Measurements from ENCODE around the gene PGAM5.
"Not testable (repeated sequence)": the region's sequence is repeated elsewhere in the genome, so short reads cannot be mapped to it uniquely, and the experiment has no call there.

The PGAM5 gene

DNA sequence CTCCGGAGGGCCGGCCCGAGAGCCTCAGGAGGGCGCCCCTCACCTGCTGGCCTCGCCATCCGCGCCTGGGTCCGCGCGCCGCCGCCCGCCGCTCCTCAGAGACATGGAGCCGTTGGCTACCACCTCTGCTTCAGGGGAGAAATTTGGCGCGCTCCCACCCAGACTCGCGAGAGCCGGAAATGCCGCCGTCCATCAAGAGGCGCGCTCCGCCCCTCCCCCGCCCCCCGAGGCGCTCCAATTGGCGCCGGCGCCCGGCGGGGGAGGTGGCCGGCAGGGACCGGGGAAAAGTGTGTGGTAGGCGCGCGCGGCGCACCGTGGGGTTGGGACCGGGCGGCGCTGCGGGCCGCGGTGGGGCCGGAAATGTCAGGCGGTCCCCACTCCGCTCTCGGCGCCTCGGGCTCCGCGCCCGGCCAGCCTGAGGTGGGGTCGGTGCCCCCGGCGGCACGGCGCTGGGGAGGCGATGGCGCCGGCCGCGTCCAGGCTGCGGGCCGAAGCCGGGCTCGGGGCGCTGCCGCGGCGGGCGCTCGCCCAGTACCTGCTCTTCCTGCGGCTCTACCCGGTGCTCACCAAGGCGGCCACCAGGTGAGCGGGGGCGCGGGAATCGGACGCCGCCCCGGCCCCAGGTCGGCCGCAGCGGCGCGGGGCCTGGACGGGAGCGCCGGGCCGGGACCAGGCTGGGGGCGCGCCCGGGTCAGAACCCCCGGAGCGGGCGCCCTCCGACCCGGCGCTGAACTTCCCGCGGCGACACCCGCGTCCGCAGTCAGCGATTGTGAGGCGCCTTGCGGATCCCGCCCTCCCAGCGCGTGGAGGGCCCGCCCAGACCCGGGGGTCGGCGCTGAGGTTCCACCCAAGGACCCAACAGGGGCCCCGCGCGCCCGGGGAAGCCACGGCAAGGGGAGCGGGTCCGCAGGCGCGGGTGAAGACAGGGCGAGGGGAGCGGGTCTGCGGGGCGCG lies 23.2 kb upstream of the PGAM5 start, which contains the start of the genes POLE and PXMP2:
TSS of gene POLE (minus strand) at position 132 of the 954 bp plus-strand sequence. CDS start at position 105, 27 bp downstream.
TSS of gene PXMP2 (plus strand) at position 377 of the 954 bp plus-strand sequence. CDS start at position 461, 84 bp downstream.
- in situ Hi-C loops (cut with HindIII; ENCODE audit: low sequenced_read_pairs), result no loop called here

DNA sequence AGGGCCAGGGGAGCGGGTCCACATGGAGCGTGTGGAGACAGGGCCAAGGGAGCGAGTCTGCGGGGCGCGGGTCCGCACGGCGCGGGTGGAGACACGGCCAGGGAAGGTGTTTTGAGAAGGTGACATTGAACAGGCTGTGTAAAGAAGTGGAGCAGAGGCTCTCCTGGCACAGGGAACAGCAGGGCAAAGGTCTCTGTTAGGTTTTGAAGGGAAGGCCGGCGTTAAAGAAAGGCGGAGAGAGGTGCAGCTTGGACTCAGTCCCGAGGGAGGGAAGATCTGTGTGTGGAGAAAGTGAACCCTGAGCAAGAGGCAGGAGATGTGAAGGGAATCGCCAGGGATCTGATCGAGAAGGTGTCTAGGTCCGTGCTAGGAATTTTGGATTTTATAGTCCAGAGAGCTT lies 21.4 kb upstream of the PGAM5 start:
- in situ Hi-C loops (cut with HindIII; ENCODE audit: low sequenced_read_pairs), result no loop called here

DNA sequence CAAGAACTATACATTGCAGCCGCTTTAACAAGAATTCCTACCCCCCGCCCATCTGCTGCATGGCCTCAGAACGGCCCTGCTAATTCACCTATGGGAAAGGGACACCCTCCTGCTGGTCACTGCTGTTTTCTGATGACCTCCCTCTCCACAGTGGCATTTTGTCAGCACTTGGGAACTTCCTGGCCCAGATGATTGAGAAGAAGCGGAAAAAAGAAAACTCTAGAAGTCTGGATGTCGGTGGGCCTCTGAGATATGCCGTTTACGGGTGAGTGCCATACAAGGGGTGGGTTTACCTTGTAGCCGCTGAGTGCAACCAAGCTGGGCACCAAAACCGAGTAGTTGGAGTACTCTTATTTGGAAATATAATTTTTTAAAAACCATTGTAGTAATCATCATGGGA lies 20.5 kb upstream of the PGAM5 start:
- in situ Hi-C loops (cut with HindIII; ENCODE audit: low sequenced_read_pairs), result no loop called here

DNA sequence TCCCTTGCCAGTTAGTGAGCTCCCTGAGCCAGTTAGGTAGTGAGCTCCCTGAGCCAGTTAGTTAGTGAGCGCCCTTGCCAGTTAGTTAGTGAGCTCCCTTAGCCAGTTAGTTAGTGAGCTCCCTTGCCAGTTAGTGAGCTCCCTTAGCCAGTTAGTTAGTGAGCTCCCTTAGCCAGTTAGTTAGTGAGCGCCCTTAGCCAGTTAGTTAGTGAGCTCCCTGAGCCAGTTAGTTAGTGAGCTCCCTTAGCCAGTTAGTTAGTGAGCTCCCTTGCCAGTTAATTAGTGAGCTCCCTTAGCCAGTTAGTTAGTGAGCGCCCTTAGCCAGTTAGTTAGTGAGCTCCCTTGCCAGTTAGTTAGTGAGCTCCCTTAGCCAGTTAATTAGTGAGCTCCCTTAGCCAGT lies 18.6 kb upstream of the PGAM5 start:
- in situ Hi-C loops (cut with HindIII; ENCODE audit: low sequenced_read_pairs), result not testable (repeated sequence)

DNA sequence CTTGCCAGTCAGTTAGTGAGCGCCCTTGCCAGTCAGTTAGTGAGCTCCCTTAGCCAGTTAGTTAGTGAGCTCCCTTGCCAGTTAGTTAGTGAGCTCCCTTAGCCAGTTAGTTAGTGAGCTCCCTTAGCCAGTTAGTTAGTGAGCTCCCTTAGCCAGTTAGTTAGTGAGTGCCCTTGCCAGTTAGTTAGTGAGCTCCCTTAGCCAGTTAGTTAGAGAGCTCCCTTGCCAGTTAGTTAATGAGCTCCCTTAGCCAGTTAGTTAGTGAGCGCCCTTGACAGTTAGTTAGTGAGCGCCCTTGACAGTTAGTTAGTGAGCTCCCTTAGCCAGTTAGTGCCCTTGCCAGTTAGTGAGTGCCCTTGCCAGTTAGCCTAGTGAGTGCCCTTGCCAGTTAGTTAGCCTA lies 15.8 kb upstream of the PGAM5 start:
- in situ Hi-C loops (cut with HindIII; ENCODE audit: low sequenced_read_pairs), result not testable (repeated sequence)

DNA sequence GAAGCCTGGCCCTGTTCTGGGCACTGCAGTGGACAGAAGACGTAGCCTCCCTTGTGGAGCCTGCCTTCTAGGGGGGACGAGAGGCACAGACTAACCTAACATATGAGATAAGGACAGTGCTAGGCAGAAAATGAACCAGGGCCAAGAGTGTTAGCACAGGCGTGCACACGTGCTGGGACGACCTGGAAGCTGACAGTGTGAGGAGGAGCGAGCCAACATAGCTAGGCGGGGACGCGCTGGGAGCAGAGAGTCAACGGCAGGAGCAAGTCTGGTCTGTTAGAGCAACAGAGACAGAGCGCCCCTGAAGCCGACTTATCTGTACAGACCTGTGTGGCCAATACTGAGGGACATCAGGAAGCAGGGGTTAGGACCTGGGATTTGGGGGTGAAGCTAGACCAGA lies 15.2 kb upstream of the PGAM5 start:
- in situ Hi-C loops (cut with HindIII; ENCODE audit: low sequenced_read_pairs), result no loop called here

DNA sequence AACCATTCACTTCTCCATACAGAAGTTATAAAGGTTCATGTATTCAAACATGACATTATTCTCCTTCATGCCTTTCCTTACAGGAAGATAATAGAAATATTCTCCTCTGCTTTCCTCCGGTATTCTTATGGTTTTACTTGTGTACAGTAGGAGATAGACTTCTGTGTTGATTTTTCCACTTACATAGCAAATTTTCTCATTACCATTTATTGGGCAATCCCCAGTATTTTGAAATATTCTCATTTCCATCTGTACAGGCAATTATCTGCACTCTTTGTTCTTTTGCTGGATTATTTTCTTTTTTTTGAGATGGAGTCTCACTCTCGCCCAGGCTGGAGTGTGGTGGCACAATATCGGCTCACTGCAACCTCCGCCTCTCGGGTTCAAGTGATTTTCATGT lies 12.3 kb upstream of the PGAM5 start:
- in situ Hi-C loops (cut with HindIII; ENCODE audit: low sequenced_read_pairs), result no loop called here

DNA sequence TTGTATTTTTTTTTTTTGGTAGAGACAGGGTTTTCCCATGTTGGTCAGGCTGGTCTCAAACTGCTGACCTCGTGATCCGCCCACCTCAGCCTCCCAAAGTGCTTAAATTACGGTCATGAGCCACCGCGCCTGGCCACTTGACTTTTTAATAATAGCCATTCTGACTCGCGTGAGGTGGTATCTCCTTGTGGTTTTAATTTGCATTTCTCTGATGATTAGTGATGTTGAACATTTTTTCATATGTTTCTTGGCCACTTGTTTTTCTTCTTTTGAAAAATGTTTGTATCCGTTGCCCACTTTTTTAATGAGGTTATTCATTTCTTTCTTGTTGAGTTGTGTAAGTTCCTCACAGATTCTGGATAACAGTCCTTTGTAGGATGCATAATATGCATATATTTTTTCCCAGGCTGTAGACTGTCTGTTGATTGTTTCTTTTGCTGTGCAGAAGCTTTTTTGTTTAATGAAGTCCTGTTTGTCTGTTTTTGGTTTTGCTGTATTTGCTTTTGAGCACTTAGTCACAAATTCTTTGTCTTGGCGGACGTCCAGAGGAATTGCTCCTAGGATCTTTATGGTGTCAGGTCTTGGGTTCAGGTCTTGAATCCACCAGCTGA lies 10.3 kb upstream of the PGAM5 start:
- in situ Hi-C loops (cut with HindIII; ENCODE audit: low sequenced_read_pairs), result no loop called here

DNA sequence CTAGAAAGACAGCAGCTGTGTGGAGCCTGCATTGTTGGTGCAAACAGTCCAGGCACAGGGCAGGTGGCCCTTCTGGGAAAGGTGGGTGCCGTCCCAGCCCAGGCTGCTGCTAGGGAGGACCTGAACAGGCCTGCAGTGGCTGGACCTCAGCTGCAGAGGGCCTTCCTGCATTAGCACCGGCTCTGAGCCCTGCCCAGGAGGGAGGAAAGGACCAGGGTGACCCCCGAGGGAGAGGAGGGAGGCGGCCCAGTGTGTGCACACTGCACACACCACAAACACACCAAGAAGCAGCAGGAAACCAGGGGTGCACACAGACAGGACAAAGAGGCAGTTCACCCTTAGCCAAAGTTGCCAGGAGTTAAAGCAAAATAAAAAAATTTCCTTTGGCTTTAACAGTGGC lies 8.0 kb upstream of the PGAM5 start:
- in situ Hi-C loops (cut with HindIII; ENCODE audit: low sequenced_read_pairs), result no loop called here

DNA sequence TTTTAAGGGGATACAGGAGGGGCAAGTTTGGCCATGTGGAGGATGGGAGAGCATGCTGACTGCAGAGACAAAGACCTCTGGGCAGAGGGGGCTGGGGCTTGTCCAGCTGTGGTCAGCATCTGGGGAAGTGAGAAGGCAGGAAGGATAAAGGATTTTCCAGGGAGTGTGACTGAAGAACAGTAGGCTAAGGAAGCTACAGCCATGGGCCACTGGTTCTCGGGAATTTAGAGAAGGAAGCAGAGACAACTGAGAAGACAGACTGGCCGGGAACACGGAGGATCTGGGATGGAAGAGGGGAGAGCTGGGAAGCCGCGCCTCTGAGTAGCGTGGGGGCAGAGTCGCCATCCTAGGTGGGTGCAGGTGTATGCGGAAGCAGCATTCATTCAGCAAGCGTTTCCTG lies 7.0 kb upstream of the PGAM5 start:
- in situ Hi-C loops (cut with HindIII; ENCODE audit: low sequenced_read_pairs), result no loop called here

DNA sequence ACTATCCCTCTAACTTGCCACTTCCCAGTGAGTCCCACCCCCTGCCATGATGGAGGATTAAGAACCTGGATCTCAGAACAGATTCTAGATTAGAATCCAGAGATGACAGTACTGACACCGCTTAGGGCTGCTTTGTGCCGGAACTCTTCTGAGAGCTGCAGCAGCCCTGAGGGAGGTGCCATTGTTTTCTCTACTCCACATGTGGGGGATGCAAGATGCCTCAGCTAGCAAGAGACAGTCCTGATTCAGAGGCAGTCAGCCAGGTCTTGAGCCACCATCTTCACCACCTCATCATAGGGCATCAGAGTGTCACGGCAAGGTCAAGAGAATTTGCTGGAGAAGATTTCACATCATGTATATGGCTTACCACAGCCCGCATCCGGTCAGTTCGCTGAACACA lies 3.4 kb upstream of the PGAM5 start:
- in situ Hi-C loops (cut with HindIII; ENCODE audit: low sequenced_read_pairs), result no loop called here

DNA sequence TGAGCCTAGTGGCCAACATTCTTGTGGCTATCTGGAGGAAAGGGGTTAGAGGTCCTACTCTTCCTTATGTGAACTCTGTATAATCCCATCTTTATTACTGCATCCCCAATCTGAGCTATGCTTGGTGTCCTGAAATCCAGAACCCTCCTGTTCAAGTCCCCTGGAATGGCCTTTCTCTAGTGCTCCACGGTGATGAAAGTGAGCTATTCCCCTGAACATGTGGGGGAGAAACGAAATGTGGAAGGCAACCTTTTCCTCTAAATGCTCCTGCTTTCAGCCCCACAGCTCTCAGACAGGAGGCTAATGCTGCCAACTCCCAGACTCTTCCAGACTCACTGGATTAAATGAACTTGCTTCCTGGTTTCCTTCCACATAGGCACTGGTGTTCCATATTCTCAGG lies 2.5 kb upstream of the PGAM5 start:
- in situ Hi-C loops (cut with HindIII; ENCODE audit: low sequenced_read_pairs), result no loop called here

DNA sequence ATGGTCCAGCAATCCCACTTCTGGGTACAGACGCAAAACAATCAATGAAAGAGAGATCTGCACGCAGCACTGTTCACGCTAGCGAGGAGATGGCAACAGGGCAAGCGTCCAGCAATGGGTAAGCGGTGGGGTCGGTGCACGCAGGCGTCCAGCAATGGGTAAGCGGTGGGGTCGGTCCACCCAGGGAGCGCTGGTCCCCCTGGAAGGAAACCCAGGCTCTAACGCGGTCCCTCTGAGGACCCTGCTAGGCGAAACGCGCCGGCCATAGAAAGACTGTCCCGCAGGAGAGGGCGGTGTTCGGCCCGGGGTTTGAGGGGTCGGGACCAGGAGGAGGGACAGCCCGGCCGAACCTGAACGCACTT lies 618 bp upstream of the PGAM5 start:
- in situ Hi-C loops (cut with HindIII; ENCODE audit: low sequenced_read_pairs), result no loop called here

DNA sequence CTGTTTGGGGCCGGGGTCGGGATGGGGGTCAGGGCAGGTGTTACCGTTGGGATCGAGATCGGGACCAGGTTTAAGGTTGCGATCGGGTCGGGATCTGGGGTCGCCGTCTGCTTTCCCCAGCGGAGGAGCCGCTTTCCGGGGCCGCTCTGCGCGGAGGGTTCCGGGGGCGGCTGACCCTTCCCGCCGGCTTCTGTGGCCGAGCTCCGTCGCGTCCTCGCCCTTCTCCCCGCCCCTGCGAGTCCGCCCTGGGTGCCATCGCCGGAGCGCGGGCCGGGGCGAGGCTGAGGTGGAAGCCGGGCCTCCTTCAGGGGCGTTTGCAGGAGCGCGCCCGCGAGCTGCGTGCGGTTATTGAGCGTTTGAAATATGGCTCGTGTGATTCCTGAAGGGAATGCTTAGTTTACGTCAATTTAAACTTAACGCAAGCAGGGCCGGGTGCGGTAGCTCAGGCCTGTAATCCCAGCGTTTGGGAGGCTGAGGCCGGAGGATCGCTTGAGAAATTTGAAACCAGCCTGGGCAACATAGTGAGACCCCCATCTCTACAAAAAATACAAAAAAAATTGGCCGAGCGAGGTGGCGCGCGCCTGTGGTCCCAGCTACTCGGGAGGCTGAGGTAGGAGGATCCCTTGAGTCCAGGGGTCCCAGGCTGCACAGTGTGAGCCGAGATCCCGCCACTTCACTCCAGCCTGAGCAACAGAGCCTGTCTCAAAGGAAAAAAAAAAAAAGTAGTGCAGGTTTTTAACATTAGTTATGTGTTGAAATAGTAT lies 620 bp downstream of the PGAM5 start:
- in situ Hi-C loops (cut with HindIII; ENCODE audit: low sequenced_read_pairs), result no loop called here

DNA sequence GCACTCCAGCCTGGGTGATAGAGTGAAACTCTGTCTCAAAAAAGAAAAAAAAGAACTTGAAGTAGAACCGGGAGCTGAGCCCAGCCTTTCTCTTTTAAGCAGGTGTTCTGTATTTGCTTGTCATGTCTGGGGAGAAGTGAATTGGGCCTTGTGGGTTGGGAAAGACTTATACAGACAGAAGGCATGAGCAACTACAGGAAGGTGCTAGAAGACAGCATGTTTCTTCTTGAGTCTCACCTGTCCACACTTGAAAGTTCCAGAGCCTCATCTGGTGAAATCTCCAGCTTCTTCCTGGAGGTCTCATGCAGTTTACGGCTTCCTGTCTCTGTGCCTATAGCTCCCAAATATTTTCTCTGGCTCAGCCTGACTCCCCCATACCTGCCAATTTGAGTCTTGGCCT lies 2.5 kb downstream of the PGAM5 start:
- in situ Hi-C loops (cut with HindIII; ENCODE audit: low sequenced_read_pairs), result no loop called here

DNA sequence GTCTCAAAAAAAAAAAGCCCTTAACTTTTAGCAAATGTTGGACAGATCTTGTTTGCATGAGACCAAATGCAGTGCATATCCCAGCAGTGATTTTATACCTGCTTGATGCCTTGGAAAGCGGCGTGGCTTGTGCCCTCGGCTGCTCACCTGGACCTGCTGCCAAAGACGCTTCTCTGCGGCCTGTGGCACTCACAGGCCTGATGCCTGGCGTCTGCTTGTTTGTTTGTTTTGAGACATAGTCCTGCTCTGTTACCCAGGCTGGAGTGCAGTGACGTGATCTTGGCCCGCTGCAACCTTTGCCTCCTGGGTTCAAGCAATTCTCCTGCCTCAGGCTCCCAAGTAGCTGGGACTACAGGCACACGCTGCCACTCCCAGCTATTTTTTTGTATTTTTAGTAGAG lies 5.2 kb downstream of the PGAM5 start:
- in situ Hi-C loops (cut with HindIII; ENCODE audit: low sequenced_read_pairs), result loop anchor here (5.0 kb wide), 2 partner anchors 49 to 101 kb away; no protein-coding TSS in a partner anchor

DNA sequence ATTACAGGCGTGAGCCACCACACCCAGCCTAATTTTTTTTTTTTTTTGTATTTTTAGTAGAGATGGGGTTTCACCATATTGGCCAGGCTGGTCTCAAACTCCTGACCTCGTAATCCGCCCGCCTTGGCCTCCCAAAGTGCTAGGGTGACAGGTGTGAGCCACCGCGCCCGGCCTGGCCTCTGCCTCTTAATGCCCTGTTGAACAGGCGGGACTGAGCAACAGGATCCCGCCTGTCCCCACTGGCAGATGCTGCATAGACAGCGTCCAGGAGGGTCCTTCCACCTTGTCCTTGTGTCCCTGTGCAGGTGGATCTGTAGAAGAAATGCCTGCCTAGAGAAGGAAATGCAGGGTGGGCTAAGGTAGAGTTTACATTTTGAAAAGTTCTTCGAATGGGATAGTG lies 5.7 kb downstream of the PGAM5 start:
- in situ Hi-C loops (cut with HindIII; ENCODE audit: low sequenced_read_pairs), result loop anchor here (5.0 kb wide), 2 partner anchors 49 to 101 kb away; no protein-coding TSS in a partner anchor

DNA sequence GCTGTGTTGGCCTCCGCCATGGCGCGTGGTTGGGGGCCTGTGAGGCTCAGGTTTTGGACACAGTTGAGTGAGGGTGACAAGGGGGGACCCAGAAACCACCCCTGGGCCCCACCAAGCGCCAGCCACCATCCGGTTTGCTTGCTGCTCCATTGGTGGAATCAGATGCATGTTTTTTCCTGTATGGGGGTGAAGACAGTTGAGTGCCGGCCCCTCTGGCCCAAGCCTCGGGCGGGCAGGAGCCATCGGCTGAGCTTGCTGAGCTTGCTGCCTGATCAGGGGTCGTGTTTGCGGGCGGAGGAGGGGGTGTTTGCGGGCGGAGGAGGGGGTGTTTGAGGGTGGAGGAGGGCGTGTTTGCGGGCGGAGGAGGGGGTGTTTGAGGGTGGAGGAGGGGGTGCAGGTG lies 6.4 kb downstream of the PGAM5 start:
- in situ Hi-C loops (cut with HindIII; ENCODE audit: low sequenced_read_pairs), result loop anchor here (5.0 kb wide), 2 partner anchors 50 to 100 kb away; no protein-coding TSS in a partner anchor

DNA sequence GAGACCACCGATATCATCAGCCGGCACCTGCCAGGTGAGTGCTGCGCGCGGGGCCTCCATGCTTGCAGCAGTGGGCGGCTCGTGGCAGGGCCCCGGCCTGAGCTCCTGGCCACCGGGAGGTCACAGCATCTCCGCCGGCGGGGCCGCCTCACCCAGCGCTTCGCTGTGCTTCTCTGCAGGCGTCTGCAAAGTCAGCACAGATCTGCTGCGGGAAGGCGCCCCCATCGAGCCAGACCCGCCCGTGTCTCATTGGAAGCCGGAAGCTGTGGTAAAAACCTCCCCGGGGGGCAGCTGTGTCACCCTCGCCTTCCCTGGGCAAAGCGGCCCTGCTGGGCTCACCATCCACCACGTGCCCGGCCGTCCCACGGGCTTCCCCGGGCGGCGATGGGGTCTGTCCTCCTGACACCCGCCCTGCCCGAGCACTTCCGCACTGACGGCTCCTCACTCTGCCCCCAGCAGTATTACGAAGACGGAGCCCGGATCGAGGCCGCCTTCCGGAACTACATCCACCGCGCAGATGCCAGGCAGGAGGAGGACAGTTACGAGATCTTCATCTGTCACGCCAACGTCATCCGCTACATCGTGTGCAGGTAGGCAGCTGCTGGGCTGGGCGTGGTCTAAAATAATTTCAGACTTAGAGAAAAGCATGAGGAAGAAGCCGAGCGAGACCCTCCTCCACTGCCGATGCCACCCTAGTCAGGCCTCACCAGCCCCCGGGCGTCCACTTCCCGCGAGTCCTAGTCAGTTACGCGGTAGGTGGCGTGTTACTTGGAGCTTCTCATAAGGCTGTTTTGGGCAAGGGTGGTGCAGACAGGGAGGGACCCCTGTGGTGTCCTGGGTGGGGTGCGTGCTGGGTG lies 7.1 kb downstream of the PGAM5 start:
- in situ Hi-C loops (cut with HindIII; ENCODE audit: low sequenced_read_pairs), result loop anchor here (5.0 kb wide), 2 partner anchors 50 to 100 kb away; no protein-coding TSS in a partner anchor

DNA sequence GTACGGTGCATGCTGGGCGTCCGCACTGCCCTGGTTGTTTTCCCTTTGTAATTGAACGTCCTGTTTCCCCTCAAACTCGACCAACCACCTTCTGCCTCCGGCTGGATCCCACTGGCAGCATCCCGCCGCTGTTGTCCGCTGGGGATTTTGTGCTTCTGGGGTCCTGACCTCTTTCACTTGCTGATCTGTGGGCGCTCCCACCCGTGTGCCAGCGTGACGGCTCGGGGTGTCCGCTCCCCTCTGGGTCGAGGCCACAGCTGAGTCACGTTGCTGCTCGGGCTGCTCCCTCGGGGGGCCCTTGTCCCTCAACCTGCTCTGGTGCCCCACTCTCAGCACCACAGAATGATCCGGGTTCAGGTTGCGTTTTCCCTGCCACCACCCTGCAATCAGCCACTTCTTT lies 8.0 kb downstream of the PGAM5 start:
- in situ Hi-C loops (cut with HindIII; ENCODE audit: low sequenced_read_pairs), result loop anchor here (5.0 kb wide), 2 partner anchors 51 to 99 kb away; no protein-coding TSS in a partner anchor
